ENCODE data around the gene MEN1.

- TF ChIP-seq, protein P1, sequence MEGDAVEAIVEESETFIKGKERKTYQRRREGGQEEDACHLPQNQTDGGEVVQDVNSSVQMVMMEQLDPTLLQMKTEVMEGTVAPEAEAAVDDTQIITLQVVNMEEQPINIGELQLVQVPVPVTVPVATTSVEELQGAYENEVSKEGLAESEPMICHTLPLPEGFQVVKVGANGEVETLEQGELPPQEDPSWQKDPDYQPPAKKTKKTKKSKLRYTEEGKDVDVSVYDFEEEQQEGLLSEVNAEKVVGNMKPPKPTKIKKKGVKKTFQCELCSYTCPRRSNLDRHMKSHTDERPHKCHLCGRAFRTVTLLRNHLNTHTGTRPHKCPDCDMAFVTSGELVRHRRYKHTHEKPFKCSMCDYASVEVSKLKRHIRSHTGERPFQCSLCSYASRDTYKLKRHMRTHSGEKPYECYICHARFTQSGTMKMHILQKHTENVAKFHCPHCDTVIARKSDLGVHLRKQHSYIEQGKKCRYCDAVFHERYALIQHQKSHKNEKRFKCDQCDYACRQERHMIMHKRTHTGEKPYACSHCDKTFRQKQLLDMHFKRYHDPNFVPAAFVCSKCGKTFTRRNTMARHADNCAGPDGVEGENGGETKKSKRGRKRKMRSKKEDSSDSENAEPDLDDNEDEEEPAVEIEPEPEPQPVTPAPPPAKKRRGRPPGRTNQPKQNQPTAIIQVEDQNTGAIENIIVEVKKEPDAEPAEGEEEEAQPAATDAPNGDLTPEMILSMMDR (IDR thresholded peaks at IDR 0.05), result no peak
- no peak for TF ChIP-seq POLR2A (IDR thresholded peaks at IDR 0.05)
Measured at GRCh38 chr11:64829536-64830251, 19.3 kb upstream of the MEN1 start.
